Omental fat pad (tissue), 4 donors: Measurements from ENCODE around the gene THRA. TPM values are rescaled to one million over a fixed set of nuclear protein-coding genes. Genes with fewer than 3 reads are reported as not detected.

ENCODE experiments used
- ATAC-seq: fragments of 150-250 bp; one replicate; pipeline ENCODE4 v1.9.1; 2016; ENCODE audit warnings: mild to moderate bottlenecking, moderate library complexity; ENCODE audit not compliant: low FRiP score
- DNase-seq: peaks from one replicate; pipeline ENCODE4 v3.0.0-alpha.2; 2019; ENCODE audit warnings: low spot score
- CTCF ChIP-seq, 3 donors: fragments of 450-650 bp; IDR thresholded peaks; one replicate each; pipeline ENCODE4 v1.5.1; 2016 to 2017; ENCODE audit warnings: antibody characterized with exemption in 3 of 3, mild to moderate bottlenecking in 3 of 3, moderate library complexity in 2 of 3
- total RNA-seq, 4 donors: library from RNA; depleted of rRNA; stranded (reverse); fragments of >200 nt; gene quantifications; one replicate each; pipeline ENCODE4 v1.1.0, GENCODE V29; 2016

Gene THRA
- total RNA-seq, 4 donors from 2014 or later: 35.7 to 87.2 (median 55.2) TPM

GRCh38 chr17:40106760-40107521 lies 44.2 kb downstream of the THRA start:
- no peak for DNase-seq
- no peak for ATAC-seq
- TF ChIP-seq CTCF (IDR thresholded peaks at IDR 0.05): no peak

GRCh38 chr17:40107522-40108174 lies 44.9 kb downstream of the THRA start:
- ATAC-seq (no peak), DNase-seq (no peak)
- no peak for TF ChIP-seq CTCF (IDR thresholded peaks at IDR 0.05)

DNA sequence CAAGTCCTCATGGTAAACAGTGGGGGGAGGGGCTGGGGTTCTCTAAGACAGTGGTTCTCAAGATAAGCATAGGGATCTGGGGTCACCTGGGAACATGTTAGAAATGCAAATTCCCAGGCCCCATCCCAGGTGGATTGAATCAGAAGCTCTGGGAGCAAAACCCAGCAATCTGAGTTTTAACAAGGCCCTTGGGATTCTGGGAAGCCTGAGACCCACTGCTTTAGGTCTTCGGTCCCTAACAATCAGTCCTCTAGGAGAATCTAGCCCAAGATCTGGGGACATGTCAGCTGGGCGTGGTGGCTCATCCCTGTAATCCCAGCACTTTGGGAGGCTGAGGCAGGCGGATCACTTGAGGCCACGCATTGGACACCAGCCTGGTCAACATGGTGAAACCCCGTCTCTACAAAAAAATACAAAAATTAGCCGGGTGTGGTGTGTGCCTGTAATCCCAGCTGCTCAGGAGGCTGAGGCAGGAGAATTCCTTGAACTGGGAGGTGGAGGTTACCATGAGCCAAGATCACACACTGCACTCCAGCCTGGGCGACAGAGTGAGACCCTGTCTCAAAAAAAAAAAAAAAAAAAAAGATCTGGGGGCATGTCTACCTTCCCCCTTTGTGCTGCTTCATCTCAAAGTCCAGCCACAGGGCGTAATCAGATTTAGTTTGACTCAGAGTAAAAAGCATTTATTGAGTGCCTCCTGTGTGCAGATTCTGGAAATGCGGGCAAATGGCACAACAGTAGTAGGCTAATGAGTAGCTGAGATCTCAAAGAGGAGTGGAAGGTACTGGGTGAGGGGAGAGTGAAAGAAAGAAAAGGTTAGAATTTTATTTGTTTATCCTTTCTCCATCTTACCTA lies 46.4 kb downstream of the THRA start:
- DNase-seq: no peak
- no peak for ATAC-seq
- no peak for TF ChIP-seq CTCF (IDR thresholded peaks at IDR 0.05)

DNA sequence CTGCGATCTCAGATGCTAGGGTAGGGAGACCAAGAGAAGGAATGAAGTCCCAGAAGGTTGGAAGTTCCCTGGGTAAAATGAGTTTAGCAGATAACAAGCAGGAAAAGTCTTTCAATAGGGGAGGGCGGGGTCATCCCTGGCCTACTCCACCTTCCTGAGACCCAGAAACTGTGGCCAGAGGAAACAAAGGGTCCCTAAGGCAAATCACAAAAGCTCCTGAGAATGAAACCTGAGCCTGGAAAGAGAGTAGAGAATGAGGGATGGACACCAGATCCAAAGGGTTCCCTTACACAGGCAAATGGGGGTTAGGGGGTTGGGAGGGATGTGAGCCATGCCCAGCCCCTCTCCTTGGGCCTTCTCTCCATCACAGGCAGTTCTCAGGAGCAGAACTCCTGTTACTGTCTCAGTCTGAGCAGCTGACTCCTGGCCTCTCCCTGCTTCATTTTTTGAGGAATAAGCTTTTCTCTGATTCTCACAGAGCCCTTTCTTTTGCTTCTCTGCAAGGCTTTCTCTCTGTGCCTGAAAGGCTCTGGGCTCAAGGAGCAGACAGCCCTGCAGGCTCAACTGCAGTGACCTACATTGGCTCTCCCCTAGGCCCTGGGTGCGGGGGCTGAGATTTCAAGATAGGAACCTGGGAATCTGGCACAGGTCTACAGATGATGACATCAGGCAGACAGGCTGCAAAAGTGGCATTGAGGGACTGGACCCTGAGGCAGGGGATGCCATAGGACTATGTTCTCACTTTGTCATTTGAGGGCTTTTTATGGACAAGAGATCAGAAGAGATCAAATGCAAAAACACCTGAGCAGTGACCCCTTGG lies 47.5 kb downstream of the THRA start:
- no peak for TF ChIP-seq CTCF (IDR thresholded peaks at IDR 0.05)
- ATAC-seq: no peak
- no peak for DNase-seq

GRCh38 chr17:40111221-40112128 lies 48.7 kb downstream of the THRA start:
- ATAC-seq: peak; percentile 73
- peak in 2 of 3 donors; percentile 0 to 49 for TF ChIP-seq CTCF (IDR thresholded peaks at IDR 0.05)
- peak; percentile 73 for DNase-seq
